ENCODE data around the gene EIF2D.

GRCh38 chr1:206655471-206655882, 43.2 kb upstream of the EIF2D start:
- no peak for TF ChIP-seq CTCF (IDR thresholded peaks at IDR 0.05)
- TF ChIP-seq POLR2A (IDR thresholded peaks at IDR 0.05), result no peak

All from Peyer's patch (tissue), 4 donors.